GM21528 (cell line): ENCODE data around the gene REPIN1.
"Not testable (repeated sequence)": the region's sequence is repeated elsewhere in the genome, so short reads cannot be mapped to it uniquely, and the experiment has no call there.

Source experiments
- ATAC-seq: cut with Tn5 transposase; IDR thresholded peaks from one replicate; pipeline ENCODE4 v1.9.1; 2021; ENCODE audit warnings: mild to moderate bottlenecking, moderate library complexity; ENCODE audit not compliant: unreplicated experiment, low FRiP score

Gene REPIN1

DNA sequence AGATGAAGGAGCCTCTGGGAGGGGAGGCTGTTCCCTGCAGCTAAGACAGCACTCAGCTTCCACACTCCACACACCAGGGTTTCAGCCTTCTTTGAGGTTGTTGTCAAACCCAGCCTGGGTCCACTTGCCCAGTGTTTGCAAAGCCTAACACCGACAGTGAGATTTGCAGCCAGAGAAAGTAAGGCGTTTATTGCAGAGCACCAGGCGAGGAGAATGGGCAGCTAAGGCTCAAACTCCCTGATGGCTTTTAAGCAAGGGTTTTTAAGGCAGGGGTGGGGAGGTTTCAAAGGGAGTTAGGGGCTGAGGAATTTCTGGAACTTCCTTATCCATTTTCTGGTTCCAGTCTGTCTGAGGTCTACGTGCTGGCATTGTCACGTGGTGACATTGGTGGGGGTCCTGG, 5.8 kb downstream of the REPIN1 start:
- ATAC-seq = no peak

GRCh38 chr7:150375662-150376521, 7.3 kb downstream of the REPIN1 start:
- no peak for ATAC-seq

DNA sequence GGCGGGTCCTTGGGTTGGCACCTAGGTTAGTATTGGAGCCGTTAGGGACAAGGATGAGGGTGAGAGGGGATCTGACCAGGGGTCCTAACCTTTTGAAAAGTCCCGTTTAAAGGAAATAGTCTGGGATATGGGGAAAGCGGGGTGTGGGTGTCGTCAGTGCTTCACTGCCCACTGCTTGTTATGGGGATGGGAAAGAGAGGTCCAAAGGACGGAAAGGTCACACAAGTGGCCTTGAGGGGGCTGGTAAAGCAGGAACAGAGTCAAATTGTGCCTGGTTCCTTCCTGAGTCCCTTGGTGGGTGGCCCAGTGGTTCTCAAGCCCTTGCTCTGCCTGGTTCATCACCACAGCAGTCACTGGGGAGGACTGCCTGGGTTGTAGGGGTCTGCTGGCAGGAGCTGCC, 7.9 kb downstream of the REPIN1 start:
- ATAC-seq = no peak

- ATAC-seq = no peak
Measured at GRCh38 chr7:150377196-150377595, 8.6 kb downstream of the REPIN1 start.

DNA sequence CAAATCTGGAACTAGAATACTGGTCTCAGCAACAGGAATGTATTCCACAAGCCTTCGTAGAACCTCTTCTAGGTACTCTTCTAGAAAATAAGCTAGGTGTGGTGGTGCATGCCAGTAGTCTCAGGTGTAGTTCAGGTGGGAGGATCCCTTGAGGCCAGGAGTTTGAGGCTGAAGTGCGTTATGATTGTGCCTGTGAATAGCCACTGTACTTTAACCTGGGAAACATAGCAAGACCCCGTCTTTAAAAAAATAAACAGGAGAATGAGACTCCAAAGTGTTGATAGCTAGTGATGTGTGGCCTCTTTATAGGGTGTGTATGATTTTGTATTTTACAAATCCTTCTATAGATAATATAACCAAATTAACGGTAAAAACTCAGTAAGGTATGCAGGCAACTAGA, 9.0 kb downstream of the REPIN1 start:
- ATAC-seq = no peak

GRCh38 chr7:150378115-150378852, 9.7 kb downstream of the REPIN1 start:
- peak; percentile 1 for ATAC-seq

GRCh38 chr7:150378853-150379440, 10.3 kb downstream of the REPIN1 start, which contains the start of gene ZNF775:
TSS of gene ZNF775 (plus strand) at chr7:150379330. CDS start at chr7:150388471, 9,141 bp downstream.
- peak; percentile 72 for ATAC-seq

DNA sequence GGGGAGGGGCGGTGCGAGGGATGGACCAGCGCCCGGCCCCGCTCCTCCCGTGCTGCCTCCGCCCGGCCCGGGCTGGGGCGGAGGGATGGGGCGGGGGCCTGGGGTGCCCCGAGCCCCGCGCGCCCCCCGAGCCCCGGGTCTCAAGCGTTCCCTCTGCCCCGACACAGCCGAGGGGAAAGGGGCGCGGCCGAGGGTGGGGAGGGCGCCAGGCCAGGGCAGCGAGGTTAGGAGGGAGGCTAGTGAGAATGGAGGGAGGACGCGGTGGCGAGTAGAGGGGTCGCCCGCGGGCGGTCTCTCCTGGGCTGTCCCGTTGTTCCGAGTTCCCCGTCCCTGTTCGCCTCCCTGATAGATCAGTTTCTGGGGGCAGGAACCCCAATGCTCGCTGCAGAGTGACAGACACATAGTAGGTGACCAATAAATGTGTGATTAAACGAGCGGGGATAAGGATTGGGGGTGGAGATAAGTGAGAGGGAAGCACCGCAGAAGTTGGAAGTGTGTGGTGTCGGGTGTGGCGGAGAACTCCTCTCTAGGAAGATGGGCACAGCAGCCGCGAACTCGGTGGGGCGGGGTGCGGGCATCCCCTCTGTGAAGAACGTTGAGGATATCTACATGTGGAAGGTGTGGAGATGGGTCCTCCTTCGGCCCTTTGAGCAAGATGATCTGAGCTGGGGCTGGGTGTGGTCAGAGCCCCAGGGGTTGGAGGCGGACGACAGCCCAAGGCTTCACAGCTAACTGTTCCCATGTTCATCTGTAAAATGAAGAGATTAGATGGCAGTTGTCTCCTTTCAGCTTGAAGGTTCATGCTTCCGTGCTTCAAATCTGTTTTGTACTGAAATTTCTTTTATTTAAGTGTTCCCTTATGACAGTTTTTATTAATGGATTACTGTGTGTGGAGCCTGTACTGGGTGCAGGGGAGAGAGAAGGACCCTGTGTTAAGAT, 11.1 kb downstream of the REPIN1 start:
- peak; percentile 34 for ATAC-seq

DNA sequence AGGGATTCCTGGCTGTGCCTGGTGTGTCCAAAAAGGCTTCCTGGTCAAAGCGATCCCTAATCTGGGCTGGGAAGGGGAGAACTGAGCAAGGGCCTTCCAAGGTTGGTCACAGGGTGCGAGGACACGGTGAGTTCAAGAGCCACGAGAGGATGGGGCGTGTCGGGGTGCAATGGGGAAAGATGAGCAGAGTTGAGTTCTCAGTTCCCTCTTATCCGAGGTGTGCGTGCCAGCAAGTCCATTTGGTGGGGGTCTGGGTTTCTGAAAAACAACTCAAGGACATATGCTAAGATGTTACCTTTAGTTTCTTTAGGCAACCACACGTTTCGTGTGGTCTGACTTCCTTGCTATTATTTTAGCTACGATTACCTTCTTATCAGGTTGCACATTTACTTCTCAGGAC, 11.8 kb downstream of the REPIN1 start:
- ATAC-seq = no peak

GRCh38 chr7:150381096-150381495, 12.5 kb downstream of the REPIN1 start:
- no peak for ATAC-seq

DNA sequence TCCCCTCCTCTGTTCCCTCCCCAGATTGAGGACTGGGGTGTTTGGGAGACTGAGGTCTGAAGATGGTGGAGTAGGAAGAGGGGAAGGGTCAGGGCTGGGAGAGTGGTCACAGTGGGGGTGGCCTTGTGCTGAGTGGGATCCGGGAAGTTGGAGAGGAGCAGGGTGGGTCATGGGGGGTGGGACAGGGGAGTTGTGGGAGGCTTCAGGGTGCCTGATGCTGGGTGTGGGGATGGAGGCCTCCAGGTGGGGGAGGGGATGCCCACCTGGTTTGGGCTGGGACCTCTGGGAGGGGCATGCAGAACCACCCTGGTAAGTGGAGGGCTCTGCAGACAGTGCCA, 13.1 kb downstream of the REPIN1 start:
- no peak for ATAC-seq

GRCh38 chr7:150382123-150382843, 13.7 kb downstream of the REPIN1 start:
- ATAC-seq = no peak

- ATAC-seq = no peak
Measured at GRCh38 chr7:150382844-150383225, 14.2 kb downstream of the REPIN1 start.

DNA sequence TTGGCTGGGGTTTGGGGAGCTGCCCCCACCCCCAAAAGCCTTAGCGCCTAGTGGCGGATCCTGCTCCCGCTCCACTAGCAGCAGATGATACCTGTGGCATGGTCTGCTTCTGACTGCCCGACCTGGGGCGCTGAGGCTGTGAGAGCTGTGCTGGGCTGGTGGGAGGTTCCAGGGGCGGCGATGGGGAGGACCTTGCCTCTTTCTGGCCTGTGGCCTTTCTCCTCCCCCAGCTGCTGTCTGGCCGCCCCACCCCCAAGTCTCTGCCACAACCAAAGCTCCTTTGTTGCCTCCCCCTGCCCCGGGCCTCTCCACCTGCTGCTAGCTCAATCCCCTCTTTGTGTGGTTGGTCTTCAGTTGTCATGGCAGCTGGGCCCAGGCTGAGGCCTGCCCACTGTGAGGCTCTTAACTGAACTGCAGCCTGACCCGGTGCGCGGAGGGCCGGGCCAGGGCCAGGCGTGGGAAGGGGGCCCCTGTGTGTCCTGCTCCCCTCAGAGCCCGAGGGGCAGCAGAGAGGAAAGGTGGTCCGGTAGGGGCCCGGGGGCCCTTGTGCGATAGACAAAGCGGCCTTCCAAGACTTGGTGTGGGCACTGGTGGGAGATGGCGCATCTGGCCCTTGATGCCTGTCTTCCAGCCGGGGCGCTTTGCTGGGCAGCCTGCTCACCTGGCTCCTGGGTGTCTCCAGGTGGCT, 15.2 kb downstream of the REPIN1 start:
- ATAC-seq = no peak

DNA sequence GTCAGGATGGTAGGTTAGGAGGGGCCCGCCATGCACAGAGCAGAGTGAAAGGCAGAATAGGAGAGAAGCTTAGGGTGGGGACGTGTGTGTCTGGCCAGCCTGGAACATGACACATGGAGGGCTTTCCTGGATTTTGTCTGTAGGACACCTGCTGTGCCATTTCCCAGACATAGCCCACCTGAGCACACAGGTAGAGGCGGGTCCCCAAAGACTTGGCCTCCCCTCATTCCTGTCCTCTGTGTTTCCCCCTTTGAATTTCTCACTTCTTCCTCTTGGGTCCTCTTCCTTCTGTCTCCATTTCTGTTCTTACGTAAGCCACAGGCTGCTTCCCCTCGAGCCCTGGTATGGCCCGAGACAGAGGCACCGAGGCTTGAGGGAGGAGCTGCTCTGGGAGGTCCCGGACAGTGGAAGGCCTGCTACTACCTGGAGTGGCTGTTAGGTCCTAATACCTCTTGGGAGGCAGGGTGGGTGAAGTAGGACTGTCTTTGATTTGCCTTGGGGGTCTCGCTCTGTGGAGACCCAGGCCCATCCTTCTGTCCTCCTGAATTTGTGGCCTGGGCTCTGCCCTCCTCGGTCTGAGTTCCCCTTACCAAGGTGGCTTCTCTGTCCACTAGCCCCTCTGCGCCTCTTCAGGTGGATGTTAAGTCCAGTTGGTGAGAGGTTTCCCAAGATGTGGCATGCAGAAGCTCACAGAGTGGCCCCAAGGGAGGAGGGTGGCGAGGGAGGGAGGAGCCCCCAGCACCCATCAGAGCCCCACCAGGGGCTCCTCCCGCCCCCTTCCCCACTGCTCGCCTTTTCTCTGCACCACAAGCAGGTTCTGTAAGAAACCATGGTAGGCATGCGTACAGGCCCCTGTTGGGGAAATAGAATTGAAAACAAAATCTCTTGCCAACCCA, 16.0 kb downstream of the REPIN1 start:
- ATAC-seq = no peak

- ATAC-seq = no peak
Measured at GRCh38 chr7:150385302-150385723, 16.7 kb downstream of the REPIN1 start.

GRCh38 chr7:150385884-150386283, 17.3 kb downstream of the REPIN1 start:
- ATAC-seq = not testable (repeated sequence)

- ATAC-seq = no peak
Measured at GRCh38 chr7:150388306-150388705, 19.7 kb downstream of the REPIN1 start.
